LNCaP clone FGC (cell line): ENCODE measurements around the gene PHF19.
A peak's percentile ranks its signal among the peaks of the same experiment; 100 is the strongest.

Experiments used
- DNase-seq: peaks from one replicate; pipeline ENCODE4 v3.0.0-alpha.2; 2011; ENCODE audit warnings: low read depth
- H3K4me3 ChIP-seq: 2 replicates; pipeline ENCODE4 v1.5.1; 2011; ENCODE audit warnings: mild to moderate bottlenecking, low read depth, low read length, control low read depth
- CTCF ChIP-seq: IDR thresholded peaks from 2 replicates; pipeline ENCODE4 v1.5.1; 2012; ENCODE audit warnings: mild to moderate bottlenecking; ENCODE audit not compliant: control insufficient read depth, insufficient read depth; ENCODE audit errors: extremely low read depth

The PHF19 gene

GRCh38 chr9:120885457-120885856 lies 8.5 kb upstream of the PHF19 start:
- no peak for DNase-seq
- no peak overlapping the region for H3K4me3 ChIP-seq
- TF ChIP-seq CTCF, result no peak

- no peak overlapping the region for H3K4me3 ChIP-seq
- no peak for TF ChIP-seq CTCF
- DNase-seq, result no peak
Measured at GRCh38 chr9:120883608-120883996, 6.6 kb upstream of the PHF19 start.

DNA sequence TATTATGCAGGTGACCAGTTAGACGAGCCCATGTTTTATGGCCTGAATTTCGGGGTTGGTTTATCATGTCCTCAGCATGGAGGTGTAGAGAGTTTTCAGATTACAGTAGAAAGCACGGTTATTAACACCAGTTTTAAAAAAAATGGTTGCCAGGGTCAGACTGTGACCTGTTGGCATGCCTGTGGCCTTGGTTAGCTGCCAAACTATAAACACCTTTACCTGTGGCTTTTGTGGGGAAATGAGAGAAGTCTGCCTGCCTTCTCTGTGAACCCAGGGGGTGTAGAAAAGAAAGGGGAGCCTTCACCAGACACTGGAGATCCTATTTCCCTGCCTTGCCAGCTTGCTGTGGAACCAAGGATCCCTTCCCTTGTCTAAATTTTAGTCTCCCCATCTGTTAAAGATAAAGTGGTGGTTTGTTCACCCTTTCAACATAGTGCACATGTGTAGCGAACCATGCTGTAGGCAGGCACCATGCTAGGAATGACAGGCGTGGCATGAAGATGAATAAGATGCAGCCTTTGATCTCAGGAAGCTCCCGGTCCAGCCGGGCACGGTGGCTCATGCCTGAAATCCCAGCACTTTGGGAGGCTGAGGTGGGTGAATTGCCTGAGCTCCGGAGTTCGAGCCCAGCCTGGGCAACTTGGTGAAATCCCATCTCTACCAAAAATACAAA lies 6.1 kb upstream of the PHF19 start:
- no peak for TF ChIP-seq CTCF
- DNase-seq, result no peak
- no peak overlapping the region for H3K4me3 ChIP-seq

DNA sequence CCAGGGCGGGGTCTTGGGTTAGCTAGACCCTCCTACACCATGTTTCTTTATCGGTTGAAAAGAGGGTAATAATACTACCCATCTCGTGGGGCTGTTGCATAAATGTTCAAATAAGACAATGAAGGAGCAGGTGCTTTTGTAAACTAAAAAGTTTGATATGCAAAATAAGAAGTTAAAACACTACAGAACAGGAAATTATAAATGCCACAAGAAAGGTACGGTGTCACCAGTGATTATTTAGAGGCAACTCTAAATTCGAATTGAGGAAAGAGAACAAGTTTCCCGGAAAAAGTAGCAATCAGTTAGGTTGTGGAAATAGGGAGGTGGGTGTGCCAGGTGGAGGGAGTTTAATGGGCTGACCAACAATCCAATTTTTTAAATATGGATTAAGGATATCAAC lies 2.5 kb upstream of the PHF19 start:
- no peak for DNase-seq
- no peak overlapping the region for H3K4me3 ChIP-seq
- TF ChIP-seq CTCF, result no peak

- no peak for TF ChIP-seq CTCF
- no peak for DNase-seq
- no peak overlapping the region for H3K4me3 ChIP-seq
Measured at GRCh38 chr9:120878188-120879130, 1.5 kb upstream of the PHF19 start.

GRCh38 chr9:120877276-120878034 lies 467 bp upstream of the PHF19 start:
- peak overlapping the region; percentile 46 for H3K4me3 ChIP-seq
- DNase-seq, result no peak
- TF ChIP-seq CTCF, result peak; percentile 4; the same call in 1 of the 2 replicates
